IPS-18c (cell line): Measurements from ENCODE around the gene TRIM72.

Experiments
- H3K4me3 ChIP-seq: 2 replicates; pipeline ENCODE4 v1.7.0; 2013; ENCODE audit warnings: low read depth, mild to moderate bottlenecking, low read length, moderate library complexity; ENCODE audit not compliant: insufficient read depth
- H3K9me3 ChIP-seq: one replicate; pipeline ENCODE4 v1.6.1; 2013; ENCODE audit warnings: mild to moderate bottlenecking, low read length, moderate library complexity; ENCODE audit not compliant: control insufficient read depth, insufficient read depth

TRIM72 gene

DNA sequence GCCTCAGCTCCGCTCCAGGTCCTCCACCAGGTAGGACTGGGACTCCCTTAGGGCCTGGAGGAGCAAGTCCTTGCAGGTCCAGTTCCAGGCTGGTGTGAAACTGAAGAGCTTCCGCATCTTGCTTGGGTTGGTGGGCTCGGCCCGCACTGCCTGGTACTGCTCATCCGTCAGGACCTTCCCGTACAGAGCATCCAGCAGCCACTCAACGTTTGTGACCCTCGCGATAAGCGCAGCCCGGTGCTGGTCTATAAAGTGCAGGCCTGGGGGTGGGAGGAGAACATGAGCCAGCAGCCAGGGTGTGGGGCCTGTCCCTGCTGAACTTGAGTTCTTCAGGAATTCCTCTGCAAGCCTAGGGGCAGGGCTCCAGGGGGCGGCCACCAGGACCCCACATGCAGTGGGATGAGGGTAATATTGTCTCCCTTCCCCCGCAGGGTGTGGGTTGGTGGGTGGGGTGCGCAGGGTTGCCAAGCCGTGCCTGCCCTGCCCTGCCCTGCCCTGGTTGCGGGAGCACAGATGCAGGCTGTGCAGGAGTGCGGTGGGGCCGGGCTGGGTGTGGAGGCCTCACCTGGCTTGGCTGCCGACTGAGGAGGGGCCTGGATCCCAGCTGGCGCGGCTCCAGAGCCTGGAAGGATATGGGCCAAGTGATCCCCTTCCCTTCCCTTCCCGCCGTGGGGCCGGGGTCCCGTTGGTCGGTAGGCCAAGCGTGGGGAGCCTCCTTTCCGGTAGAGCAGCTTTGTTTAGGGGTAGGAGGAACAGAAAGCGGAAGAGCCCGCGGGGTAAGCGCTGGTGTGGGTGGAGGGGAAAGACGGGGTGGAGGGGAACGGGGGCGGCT lies 12.1 kb upstream of the TRIM72 start:
- peak overlapping the region; percentile 64 for H3K4me3 ChIP-seq
- H3K9me3 ChIP-seq, result no peaks in the 10 kb centered on the region

DNA sequence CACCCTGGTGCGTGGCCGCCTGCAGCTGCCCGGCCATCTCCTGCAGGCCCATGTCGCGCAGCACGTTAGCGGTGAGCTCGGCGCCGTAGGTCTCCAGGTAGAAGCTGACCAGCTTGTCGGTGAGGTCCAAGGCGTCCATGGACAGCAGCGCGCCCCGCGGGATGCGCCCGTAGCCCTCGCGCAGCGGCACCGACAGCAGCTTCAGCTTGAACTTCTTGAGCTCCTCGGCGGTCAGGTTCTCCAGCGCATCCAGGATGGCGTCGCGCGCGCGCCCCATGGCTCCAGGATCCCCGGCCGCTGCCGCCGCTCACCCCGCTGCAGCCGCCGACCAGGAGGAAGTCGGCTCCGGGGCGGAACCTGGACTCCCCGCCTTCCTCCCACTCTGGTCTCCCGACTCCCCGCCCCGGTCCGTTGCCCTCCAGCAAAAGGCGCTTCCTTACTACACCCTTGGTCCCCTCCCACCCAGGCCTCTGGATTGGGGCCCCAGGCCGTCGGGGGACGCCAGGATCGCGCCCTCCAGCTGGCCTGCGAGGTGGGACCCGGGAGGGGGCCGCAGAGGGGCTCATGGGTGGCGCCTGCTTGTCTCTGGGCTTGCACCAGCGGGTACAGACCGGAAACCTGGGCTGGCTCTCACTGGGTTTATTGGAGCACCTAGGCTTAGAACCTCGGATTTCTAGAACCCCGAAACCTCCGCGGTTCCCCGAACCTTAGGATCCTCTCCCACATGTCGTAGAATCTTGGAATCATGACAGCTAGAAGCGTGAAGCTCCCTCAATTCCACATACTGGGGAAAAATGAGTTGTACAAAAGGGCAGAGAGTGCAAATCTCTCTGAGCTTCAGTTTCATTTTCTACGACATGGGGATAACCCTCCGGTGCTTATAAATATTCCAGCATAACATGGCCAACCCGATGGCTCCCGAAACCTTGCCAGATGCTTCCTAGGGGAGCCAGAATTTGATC lies 11.2 kb upstream of the TRIM72 start, which contains the start of gene PYCARD:
PYCARD (minus strand) TSS at position 347 of the 962 bp plus-strand sequence; CDS start at position 277, 70 bp downstream.
- Histone ChIP-seq H3K9me3 (no peaks in the 10 kb centered on the region), H3K4me3 (peak within 1 kb of the TSS; percentile 64)

DNA sequence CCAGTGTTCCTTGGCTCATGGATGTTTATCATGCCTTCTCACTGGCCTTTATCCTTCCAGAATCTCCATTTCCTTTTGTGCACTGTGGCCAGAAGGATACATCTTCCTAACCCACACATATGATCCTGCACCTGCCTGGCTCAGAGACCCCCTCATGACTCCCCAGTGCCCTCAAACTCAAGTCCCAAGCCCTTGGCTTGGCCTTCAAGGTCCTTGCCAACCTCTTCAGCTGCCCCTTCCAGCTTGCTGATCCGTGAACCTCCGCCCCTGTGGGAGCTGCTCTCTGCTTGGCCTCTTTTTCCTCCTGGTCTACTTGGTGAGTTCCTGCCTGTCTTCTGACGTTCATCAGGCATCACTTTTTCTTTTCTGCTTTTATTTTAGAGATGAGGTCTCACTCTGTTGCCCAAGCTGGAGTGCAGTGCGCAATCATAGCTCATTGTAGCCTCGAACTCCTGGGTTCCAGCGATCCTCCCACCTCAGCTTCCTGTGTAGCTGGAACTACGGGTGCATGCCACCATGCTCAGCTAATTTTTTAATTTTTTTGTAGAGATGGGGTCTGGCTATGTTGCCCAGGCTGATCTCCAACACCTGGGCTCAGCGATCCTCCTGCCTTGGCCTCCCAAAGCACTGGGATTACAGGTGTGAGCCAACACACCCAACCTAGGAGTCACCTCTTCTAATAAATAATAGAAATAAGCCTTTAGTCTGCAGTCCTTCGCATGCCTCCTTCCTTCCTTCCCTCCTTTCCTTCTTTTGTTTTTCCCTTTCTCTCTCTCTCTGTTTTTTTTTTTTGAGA lies 8.8 kb upstream of the TRIM72 start:
- H3K9me3 ChIP-seq, result no peaks in the 10 kb centered on the region
- no peak overlapping the region for H3K4me3 ChIP-seq

DNA sequence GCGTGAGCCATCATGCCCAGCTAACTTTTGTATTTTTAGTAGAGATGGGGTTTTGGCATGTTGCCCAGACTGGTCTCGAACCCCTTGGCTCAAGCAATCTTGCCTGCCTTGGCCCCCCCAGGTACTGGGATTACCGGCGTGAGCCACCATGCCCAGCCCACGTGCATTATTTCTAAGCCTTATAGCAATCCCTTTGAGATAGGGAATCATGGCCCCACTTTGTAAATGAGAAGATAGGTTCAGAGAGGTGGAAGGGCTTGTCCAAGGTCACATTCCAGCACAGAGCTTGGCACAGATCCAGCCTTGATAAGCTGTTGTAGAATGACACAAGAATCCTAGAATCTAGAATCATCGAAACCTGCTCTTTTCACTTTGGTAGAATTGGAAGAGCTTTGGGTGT lies 7.1 kb upstream of the TRIM72 start:
- Histone ChIP-seq H3K4me3 (no peak overlapping the region), H3K9me3 (no peaks in the 10 kb centered on the region)

DNA sequence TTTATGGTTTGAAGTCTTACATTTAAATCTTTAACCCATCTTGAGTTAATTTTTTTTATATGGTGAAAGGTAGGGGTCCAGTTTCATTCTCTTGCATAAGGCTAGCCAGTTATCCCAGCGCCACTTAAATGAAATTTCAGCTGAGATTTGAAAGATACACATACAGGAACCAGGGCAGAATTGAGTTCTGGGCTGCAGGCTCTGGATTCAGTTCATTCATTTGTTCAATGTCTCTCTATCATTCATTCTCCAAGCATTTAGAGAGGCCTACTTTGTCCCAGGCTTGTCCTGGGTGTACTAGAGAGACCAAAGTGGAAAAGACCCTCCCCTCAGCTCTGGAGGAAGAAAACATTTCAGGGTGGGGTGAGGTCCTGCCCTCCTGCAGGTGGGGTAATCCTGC lies 577 bp upstream of the TRIM72 start:
- Histone ChIP-seq H3K4me3 (no peak overlapping the region), H3K9me3 (no peaks in the 10 kb centered on the region)

DNA sequence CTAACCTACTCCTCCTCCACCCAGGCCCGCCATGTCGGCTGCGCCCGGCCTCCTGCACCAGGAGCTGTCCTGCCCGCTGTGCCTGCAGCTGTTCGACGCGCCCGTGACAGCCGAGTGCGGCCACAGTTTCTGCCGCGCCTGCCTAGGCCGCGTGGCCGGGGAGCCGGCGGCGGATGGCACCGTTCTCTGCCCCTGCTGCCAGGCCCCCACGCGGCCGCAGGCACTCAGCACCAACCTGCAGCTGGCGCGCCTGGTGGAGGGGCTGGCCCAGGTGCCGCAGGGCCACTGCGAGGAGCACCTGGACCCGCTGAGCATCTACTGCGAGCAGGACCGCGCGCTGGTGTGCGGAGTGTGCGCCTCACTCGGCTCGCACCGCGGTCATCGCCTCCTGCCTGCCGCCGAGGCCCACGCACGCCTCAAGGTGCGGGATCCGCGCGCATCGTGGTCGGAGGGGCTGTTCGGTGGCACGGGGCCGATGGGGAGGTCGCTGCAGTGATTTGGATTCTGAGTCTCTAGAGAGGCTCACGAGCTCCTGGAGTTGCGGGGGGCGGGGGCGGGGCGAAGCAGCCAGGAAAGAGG lies 878 bp downstream of the TRIM72 start:
- no peaks in the 10 kb centered on the region for H3K9me3 ChIP-seq
- H3K4me3 ChIP-seq, result peak overlapping the region; percentile 78

DNA sequence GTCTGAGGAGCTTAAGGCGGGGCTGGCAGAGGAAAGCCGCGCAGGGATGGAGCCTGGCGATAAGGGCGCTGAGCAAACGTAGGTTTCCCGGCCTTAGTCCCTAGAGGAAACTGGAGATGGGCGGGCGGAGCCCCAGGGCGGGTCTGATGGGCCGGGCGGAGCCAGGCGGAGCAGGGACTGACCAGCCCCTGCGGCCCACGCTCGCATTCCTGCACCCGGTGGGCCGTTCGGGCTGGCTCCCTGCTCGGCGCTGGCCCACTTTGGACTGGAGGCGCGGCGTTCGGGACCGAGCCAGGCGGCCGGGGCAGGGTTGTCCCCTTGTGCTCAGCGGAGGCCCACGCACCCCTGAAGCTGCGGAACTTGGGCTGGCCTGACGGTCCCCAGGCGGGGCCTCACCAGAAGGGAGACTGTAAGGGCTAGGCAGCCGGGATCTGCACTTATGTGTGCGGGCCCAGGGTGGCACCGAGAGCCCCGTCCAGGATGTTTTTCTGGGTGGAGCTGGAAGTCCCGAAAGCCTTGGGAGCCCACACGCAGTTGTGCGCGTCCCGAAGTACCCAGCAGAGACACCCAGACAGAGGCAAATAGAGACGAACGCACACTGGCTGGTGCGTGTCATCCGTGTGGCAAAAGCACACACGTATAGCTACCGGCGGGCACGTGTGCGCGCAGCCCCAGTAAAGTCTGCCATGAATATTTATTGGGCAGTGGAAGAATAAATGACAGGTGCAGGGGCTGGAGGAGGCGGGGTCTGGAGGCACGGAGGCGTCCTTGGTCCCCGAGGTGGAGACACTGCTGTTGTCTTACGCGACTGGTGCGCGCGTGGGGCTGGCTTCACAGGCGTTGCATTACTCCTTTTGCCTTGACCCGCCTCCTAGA lies 1.6 kb downstream of the TRIM72 start:
- H3K4me3 ChIP-seq, result peak overlapping the region; percentile 78

DNA sequence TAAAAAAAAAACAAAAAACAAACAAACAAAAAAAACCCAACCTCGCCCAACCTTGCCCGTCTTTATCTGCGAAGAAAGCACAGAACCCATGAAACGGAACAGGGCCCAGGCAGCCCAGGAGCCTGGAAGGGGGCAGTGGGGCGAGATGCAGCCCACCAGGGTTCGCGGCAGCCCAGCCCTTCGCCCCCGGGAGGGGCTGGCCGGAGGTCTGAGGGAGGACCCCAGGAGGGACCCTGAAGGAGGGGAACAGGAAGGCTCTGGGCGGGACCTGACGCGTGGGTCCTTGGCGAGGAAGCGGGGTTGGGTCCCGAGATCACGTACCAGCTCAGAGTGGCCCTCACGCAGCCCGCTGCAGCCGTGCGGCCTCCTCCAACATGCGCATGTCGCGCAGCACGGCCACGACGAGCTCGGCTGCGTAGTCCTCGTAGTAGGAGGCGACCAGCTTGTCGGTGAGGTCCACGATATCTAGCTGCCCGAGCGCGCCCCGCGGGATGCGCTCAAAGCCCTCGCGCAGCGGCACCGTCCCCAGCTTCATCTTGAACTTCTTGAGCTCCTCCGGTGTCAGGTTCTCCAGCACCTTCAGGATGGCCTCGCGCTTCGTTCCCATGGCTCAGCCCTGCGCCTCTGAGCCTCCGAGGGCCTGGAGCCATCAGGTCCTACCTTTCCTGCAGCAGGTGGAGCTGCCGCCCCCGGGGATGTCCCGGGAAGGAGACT lies 2.7 kb downstream of the TRIM72 start, which contains the start of gene PYDC1:
PYDC1 (minus strand) TSS at position 714 of the 714 bp plus-strand sequence; CDS start at position 607, 107 bp downstream.
- no peaks in the 10 kb centered on the region for H3K9me3 ChIP-seq
- peak within 1 kb of the TSS; percentile 78 for H3K4me3 ChIP-seq

More for the DNA sequence above, 1.6 kb downstream of the TRIM72 start:
- H3K9me3 ChIP-seq, result no peaks in the 10 kb centered on the region

DNA sequence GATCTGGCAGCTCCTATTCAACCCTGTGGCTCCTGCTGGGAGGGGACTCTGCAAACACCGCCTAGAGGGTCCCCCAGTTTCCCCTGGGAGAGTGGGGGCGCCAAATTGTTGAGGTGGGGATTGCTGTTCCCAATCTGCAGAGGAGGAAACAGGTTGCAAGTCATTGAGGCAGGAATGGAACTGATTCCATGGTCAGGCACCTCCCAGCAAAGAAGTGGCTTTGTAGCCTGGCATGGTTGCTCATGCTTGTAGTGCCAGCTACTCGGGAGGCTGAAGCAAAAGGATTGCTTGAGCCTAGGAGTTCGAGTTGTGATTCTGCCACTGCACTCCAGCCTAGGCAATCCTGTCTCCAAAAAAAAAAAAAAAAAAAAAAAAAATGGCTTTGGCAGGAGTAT lies 3.2 kb downstream of the TRIM72 start:
- Histone ChIP-seq H3K9me3 (no peaks in the 10 kb centered on the region), H3K4me3 (peak overlapping the region; percentile 40; the same call in 1 of the 2 replicates)

DNA sequence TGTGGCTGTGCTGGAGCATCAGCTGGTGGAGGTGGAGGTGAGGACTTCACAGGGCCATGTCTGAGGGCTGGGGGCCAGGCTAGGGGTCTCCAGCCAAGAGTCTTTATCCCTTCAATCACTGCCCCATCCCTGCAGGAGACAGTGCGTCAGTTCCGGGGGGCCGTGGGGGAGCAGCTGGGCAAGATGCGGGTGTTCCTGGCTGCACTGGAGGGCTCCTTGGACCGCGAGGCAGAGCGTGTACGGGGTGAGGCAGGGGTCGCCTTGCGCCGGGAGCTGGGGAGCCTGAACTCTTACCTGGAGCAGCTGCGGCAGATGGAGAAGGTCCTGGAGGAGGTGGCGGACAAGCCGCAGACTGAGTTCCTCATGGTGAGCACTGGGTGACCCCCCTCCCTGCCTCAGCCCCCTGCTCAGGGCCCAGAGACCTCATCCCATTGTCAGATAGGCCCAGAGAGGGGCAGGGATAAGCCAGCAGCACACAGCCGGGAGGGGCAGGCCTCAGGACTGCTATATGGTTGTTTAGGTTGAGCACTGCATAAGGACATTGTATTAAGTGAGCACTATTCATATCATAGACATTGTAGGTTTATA lies 5.3 kb downstream of the TRIM72 start:
- no peaks in the 10 kb centered on the region for H3K9me3 ChIP-seq
- H3K4me3 ChIP-seq, result no peak overlapping the region

DNA sequence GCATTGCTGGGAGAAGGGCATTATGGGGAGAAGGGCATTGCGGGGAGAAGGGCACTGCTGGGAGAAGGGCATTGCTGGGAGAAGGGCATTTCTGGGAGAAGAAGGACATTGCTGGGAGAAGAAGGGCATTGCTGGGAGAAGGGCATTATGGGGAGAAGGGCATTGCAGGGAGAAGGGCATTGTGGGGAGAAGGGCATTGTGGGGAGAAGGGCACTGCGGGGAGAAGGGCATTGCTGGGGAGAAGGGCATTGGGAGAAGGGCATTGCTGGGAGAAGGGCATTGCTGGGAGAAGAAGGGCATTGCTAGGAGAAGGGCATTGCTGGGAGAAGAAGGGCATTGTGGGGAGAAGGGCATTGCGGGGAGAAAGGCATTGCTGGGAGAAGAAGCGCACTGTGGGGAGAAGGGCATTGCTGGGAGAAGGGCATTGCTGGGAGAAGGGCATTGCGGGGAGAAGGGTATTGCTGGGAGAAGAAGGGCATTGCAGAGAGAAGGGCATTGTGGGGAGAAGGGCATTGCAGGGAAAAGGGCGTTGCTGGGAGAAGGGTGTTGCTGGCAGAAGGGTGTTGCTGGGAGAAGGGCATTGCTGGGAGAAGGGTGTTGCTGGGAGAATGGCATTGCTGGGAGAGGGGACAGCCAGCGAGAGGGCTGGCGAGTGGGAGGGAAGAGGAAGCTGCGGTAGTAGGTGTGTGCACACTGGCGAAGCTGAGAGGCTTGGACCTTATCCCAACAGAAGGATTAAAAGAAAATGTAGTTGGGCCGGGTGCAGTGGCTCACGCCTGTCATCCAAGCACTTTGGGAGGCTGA lies 7.6 kb downstream of the TRIM72 start:
- H3K9me3 ChIP-seq, result no peaks in the 10 kb centered on the region
- no peak overlapping the region for H3K4me3 ChIP-seq

DNA sequence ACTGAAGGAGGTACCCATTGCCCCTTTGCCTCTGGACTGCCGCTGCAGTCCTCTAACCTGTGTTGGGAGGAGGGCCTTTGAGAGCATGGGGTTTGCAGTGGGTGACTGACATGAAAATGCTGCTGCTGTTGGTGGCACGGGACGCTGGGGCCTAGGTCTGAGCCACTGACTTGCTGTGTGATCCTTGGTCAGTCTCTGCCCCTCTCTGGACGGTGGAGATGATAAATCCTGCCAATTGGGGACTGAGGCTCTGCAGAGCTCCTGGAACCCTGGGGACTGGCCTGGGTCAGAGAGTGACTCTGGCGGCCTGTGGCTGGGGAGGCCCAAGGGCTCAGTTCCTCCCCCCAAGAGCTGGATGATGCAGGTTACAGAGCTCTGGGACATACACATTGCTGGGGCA lies 9.1 kb downstream of the TRIM72 start:
- Histone ChIP-seq H3K4me3 (no peak overlapping the region), H3K9me3 (no peaks in the 10 kb centered on the region)

DNA sequence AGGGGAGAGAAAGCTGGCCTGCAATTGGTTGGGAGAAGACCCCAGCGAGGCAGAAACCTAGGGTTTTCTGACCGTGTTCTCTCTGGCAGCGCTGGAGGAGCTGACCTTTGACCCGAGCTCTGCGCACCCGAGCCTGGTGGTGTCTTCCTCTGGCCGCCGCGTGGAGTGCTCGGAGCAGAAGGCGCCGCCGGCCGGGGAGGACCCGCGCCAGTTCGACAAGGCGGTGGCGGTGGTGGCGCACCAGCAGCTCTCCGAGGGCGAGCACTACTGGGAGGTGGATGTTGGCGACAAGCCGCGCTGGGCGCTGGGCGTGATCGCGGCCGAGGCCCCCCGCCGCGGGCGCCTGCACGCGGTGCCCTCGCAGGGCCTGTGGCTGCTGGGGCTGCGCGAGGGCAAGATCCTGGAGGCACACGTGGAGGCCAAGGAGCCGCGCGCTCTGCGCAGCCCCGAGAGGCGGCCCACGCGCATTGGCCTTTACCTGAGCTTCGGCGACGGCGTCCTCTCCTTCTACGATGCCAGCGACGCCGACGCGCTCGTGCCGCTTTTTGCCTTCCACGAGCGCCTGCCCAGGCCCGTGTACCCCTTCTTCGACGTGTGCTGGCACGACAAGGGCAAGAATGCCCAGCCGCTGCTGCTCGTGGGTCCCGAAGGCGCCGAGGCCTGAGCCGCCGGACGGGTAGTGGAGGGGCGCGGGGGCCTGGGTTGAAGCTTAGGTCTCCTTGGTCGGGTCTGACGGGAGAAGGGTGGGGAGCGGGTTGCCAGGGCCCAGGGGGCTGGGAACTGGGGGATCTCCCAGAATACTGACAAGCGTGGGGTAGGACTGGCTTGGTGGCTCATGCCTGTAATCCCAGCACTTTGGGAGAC lies 10.4 kb downstream of the TRIM72 start:
- H3K9me3 ChIP-seq, result no peaks in the 10 kb centered on the region
- H3K4me3 ChIP-seq, result no peak overlapping the region
